HG02623 (cell line): ENCODE data around the gene LYSMD1.

Source experiments
- ATAC-seq: cut with Tn5 transposase; IDR thresholded peaks from one replicate; pipeline ENCODE4 v1.9.1; 2021; ENCODE audit warnings: moderate library complexity; ENCODE audit not compliant: unreplicated experiment

Gene LYSMD1

DNA sequence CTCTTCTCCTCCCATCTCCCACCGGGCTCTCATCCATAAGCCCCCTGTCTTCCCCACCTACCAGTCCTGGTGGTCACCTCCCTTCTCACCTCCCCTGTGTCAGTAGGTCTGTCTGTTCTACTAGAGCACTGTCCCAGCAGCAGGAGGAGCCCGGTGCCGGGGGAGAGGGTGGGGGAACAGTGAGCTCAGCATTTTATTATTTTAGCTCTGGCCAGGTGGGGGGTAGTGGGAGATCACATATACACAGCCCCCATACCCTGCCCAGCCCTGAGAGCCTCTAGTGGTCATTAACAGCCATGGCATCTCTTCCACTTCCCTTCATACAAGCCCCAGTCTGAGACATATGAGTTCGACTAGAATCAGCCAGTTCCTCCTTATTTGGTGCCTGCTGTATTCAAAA lies 10.2 kb upstream of the LYSMD1 start, which contains the start of gene TMOD4:
Gene TMOD4 (minus strand): TSS at position 119 of the 400 bp plus-strand sequence. CDS start 1,106 bp downstream, outside the sequence.
- ATAC-seq = no peak

- ATAC-seq = no peak
These were observed 9.5 kb upstream of the LYSMD1 start for GRCh38 chr1:151175041-151175741.

DNA sequence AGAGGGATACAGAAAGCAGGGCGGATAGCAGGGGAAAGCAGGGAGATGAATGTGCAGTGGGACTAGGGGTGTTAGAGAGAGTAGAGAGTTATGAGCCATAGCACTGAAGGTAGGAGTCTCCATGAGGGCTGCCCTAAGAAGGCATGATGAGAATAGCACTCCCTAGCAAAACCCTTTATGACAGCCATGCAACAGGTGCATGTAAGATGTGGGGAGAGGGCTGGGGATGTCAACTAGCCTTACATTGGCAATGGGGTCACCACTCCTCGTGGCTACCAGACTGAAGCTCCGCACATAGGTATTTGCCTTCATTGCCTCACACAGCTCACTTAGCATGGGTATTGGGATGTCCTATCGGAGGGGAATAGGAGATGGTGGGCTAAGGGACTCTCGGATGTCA lies 5.5 kb upstream of the LYSMD1 start:
- ATAC-seq = no peak

DNA sequence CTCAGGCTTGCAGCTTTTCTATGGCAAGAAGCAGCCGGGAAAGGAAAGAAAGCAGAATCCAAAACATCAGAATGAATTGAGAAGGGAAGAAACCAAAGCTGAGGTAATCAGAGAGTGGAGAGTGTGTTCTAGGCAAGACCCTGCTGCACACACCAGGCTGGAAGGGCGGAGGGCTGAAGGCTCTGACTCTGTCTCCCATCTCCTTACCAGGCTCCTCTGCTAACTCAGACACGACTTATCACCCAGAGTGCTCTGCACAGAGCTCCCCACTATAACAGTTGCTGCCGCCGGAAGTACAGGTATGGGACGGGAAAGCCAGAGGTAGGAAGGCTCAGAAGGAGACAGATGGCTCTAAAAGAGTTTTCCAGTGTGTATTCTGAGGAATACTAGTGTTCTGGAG lies 1.4 kb upstream of the LYSMD1 start:
- ATAC-seq = no peak

DNA sequence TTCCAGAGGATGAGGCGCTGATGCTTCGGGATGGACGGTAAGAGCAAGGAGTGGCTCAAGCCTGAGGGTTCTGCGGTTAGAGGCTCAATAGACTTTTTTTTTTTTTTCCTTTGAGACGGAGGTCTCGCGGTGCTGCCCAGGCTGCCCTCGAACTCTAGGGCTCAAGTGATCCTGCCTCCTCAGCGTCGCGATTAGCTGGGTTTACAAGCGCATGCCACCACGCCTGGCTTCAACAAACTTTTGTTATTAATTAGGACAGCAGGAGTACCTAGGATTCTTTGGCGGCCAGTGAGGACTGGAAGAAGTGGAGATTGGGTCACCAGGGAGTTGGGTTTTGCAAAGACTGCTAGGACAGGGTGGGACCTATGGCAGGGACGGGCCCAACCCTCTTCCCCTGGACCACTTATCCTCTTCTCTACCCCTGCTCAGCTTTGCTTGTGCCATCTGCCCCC lies 829 bp upstream of the LYSMD1 start:
- ATAC-seq = no peak

DNA sequence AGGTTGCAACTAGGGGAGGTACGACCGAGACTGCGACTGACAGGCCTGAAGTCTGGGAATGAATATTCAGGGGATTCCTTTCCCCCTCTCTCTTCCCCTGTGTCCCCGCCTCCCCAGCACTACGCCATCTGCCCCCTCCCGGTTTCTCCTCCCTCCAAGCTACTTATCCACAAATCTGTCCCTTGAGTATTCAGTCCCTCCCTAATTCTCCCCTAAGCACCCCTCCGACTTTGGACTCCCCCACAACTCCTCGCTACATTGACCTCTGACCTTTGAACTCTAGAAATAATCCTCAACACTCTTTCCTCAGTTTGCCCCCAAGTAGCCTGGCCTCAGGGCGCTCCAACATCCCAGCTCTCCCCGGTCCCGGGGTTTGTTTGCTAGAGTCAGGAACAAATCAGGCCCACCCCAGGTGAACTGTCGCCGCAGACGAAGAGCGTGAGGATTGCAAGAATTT lies 393 bp downstream of the LYSMD1 start:
- no peak for ATAC-seq

DNA sequence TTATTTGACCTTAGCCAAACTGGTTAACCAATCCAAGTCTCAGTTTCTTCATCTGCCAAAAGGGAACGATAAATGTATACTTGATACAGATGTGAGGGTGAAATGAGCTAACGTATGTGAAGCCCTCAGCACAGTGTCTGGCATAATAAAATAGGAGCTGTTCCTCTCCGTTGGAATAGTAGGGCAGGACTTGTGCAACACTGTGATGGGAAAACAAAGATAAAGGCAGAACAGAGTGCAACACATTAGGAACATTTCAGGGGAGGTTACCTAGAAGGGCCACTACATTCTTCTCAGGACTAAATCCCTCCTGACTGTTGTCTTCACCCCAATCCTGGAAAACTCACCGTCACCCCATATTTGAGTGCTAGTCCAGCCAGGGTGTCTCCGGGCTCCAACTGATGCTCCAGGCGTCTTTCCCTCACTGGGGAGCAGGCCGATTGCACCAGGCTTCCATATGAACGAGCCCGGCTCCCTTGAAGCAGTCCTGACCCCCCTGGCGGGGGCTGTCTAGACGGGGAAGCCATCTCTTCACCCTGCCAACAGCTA lies 896 bp downstream of the LYSMD1 start:
- no peak for ATAC-seq

GRCh38 chr1:151159373-151159772 lies 6.3 kb downstream of the LYSMD1 start:
- no peak for ATAC-seq

DNA sequence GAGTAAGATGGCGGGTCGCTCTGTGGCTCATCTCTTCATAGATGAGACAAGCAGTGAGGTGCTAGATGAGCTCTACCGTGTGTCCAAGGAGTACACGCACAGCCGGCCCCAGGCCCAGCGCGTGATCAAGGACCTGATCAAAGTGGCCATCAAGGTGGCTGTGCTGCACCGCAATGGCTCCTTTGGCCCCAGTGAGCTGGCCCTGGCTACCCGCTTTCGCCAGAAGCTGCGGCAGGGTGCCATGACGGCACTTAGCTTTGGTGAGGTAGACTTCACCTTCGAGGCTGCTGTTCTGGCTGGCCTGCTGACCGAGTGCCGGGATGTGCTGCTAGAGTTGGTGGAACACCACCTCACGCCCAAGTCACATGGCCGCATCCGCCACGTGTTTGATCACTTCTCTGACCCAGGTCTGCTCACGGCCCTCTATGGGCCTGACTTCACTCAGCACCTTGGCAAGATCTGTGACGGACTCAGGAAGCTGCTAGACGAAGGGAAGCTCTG lies 6.9 kb downstream of the LYSMD1 start:
- ATAC-seq = no peak

GRCh38 chr1:151158326-151158725 lies 7.4 kb downstream of the LYSMD1 start:
- ATAC-seq = no peak

- no peak for ATAC-seq
These were observed 8.6 kb downstream of the LYSMD1 start for GRCh38 chr1:151157067-151157531.

DNA sequence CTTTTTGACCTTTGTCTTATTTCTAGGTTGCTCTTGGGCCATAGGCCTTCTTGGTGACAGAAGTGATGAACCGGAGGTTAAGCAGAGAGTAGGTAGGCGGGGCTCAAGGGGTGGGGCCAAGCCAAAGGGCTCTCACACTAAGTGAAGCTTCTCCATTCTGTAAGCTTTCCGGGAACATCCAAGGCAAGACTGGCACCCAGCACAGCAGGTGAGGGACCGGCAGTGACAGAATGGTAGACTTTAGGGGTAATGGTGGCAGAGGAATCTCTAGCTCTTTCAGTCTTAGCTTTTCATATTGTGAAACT lies 9.2 kb downstream of the LYSMD1 start, which contains the start of gene TNFAIP8L2:
Gene TNFAIP8L2 (plus strand): TSS at position 135 of the 305 bp plus-strand sequence. CDS start 2,049 bp downstream, outside the sequence.
- ATAC-seq = no peak

- ATAC-seq = no peak
These were observed 18.0 kb downstream of the LYSMD1 start for GRCh38 chr1:151147665-151148064.

DNA sequence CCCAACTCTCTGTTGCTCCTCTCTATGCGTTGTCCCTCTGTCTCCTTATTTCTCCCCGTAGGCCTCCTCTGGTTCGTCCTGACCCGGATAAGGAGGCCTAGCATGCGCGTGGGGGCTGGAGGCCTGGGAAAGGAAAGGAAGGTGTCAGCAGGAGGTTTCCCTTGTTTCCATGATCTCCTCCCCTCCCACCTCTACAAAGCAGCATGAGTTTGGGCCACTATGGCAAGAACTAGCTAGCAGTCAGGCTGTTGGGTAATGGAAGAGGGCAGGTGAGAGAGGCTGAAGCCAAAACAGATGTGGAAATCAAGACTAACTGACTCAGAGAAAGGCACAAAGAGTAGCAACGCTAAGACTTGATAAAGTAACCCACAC lies 18.6 kb downstream of the LYSMD1 start:
- no peak for ATAC-seq

DNA sequence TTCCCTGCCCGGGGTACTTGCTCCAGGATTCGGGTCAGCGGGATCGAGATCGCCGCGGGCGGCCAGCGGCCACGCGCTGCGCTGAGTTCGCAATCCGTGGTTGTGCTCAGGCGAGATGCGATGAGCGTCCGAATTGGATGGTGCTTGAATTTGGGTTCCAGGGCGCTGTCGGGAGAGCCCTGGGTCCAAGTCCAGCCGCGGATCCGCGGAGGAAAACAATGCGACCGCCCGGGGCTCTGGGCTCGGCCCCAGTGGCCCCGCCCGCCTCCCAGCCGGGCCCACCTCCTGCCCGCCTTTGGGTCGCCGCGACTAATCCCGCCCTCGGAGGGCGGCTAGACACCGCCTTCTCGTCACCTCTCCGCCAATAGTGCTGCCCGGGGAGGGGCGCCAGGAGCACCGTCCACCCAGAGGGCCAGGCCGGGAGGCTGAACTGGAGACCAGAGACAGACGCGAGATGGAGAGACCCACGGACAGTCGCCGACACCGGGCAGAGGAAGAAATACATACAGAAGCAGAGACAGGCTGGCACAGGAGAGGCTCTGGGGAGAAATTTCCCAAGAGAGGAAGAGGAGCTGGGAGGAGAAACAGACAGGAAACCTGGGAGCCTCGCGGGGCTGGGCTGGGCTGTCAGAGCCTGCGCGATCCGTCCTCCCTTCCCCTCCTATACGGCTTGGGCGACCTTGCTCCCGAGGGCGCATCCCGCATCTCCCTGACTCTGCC lies 19.1 kb downstream of the LYSMD1 start, which contains the start of gene SEMA6C:
Gene SEMA6C (minus strand): TSS at position 220 of the 720 bp plus-strand sequence. CDS start 4,010 bp downstream, outside the sequence.
- ATAC-seq = peak; percentile 97

DNA sequence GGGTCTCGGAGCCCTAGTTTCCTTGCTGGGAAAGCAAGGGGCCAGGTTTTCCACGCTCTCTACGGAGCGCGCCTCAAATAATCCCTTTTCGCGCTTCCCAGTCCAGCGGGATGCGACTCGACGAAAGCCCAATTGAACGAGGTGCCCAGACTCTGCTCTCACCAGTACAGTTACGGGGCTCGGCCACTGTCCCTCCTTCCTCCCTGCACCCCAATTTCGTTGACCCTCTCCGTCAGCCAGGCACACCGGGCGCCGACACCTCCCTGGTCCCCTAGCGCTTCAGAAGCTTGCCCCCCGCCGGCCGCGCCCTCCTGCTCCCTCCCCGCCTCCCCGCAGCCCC lies 19.7 kb downstream of the LYSMD1 start:
- no peak for ATAC-seq

- no peak for ATAC-seq
These were observed 20.2 kb downstream of the LYSMD1 start for GRCh38 chr1:151145304-151146071.

DNA sequence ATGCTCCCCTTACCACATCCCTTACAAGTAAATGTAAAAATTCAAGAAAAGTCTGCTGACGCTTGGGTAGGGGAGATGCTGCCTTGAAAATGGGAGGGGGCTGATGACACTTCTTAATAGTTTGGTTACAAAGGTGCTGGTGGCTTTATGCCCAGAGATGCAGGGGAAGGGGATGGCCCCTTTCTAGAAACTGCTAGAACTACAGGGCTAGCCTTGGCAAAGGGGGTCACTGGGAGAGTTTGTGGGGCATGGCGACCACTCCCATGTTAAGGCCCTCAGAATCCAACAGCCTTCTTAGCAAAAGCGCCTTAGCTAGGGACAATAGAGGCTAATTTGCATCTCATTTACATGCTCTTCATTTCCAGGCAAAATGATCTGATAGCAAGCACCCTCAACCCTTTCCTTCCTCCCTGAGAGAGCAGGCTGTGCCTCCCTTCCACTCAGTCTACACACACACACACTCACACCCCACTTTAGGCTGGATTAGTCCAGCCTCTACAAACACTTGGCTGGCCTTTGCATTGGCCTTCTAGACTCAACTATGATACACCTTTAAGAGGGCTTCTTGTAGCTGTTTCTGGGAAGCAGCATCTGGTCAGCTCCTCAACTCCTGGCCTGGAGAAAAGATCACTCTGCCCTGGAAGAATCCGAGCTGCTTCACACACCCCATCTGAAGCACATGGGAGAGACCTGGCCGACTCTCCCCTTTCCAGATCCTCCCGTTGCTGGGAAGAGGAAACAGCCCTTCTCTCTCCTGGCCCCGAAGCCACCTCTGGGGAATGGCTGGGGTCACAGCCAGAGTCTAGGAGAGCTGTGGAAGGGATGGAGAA lies 21.0 kb downstream of the LYSMD1 start:
- no peak for ATAC-seq

GRCh38 chr1:151143986-151144385 lies 21.7 kb downstream of the LYSMD1 start:
- ATAC-seq = no peak

- ATAC-seq = no peak
These were observed 22.7 kb downstream of the LYSMD1 start for GRCh38 chr1:151143057-151143435.
